ENCODE measurements around the gene ZIC2.

DNA sequence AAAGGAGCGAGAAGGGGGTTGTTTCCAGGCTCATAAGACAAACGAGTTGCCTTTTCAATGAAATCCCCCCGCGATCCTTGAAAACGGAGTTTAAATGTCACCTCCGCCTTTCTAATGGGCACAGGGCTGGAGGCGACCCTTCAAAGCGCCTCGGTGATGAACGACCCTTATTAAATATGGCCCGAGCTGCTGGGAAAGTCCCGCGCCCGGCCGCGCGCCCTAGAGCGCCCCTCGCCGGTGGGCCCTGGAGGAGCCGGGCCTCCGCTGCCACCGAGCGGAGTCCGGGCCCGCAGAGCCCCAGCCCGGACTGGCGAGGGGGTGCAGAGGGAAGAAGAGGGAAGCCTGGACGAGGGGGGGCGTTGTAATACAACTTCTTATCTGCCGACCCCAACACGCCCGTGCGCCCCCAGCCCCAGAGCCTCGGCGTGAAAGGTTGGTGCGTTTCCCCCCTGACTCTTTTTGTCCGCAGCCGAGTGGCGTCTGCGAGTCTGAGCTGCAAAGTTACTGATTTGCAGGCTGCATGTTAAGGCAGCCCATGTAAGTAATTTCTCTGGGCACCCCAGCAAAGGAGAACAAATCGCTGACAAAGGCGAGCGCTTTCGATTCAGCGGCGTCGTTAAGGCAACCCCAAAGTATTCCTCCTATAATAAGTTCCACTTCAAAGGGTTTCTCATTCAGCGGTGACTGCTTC is 21.9 kb upstream of the ZIC2 start:
- TF ChIP-seq EZH2 (IDR thresholded peaks at IDR 0.05) (no peak), FOXP2 (optimal IDR thresholded peaks at IDR 0.05; ENCODE audit: control extremely low read depth, extremely low read length, insufficient read depth) (no peak), POLR2AphosphoS5 (IDR thresholded peaks at IDR 0.05; ENCODE audit: borderline replicate concordance, low read depth, low read length) (no peak)

Data from SK-N-MC (cell line).